ENCODE results near the gene CCDC24.

Gene CCDC24

DNA sequence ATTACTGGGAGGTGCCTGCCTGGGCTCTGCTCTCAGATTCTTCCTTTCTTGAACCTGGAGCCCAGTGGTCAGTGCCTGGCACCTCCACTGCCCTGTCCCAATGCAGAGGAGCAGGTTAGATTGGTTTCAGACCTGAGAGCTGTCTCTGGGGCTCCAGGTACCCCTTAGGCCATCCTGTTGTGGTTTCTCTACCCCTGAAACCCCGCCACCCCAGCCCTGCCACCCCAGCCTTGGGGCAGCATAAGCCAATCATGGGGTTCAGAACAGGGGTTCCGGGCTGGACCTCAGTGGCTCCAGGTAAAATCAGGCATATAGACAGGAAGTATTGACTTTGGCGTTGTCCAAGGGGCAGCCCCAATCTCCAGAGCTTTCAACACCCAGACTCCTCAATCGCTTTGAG is 43.0 kb downstream of the CCDC24 start:
- Histone ChIP-seq H3K27ac (ENCODE audit: low read depth, low read length, poor library complexity, severe bottlenecking) (no peak overlapping the region), H3K79me2 (ENCODE audit: insufficient read depth, low read length) (no peaks in the 10 kb centered on the region), H4K20me1 (ENCODE audit: insufficient read depth, low read length) (no peaks in the 10 kb centered on the region), H3K9ac (ENCODE audit: low read length) (no peak overlapping the region), H3K9me2 (ENCODE audit: low read depth, low read length) (no peaks in the 10 kb centered on the region), H3K36me3 (ENCODE audit: insufficient read depth, low read length) (no peaks in the 10 kb centered on the region), H2AFZ (ENCODE audit: low read length) (no peak overlapping the region), H3K4me2 (ENCODE audit: low read length) (no peak overlapping the region), H3K4me3 (ENCODE audit: low read depth, low read length, poor library complexity, severe bottlenecking) (no peak overlapping the region), H3K4me1 (ENCODE audit: insufficient read depth, low read length, severe bottlenecking) (peaks cover 11% of the 10 kb centered on the region), H3K9me3 (ENCODE audit: low read length) (no peaks in the 10 kb centered on the region), H3F3A (ENCODE audit: insufficient read depth, low read length) (no peaks in the 10 kb centered on the region), H3K27me3 (ENCODE audit: insufficient read depth, low read length) (no peaks in the 10 kb centered on the region)
- TF ChIP-seq EZH2 (IDR thresholded peaks at IDR 0.05; ENCODE audit: borderline replicate concordance, low read length) (no peak), CTCF (IDR thresholded peaks at IDR 0.05; ENCODE audit: low read length) (no peak)

GRCh38 chr1:44034976-44035716 is 43.7 kb downstream of the CCDC24 start:
- no peaks in the 10 kb centered on the region for H3F3A ChIP-seq (ENCODE audit: insufficient read depth, low read length)
- no peaks in the 10 kb centered on the region for H3K36me3 ChIP-seq (ENCODE audit: insufficient read depth, low read length)
- H2AFZ ChIP-seq (ENCODE audit: low read length): no peak overlapping the region
- H3K79me2 ChIP-seq (ENCODE audit: insufficient read depth, low read length): no peaks in the 10 kb centered on the region
- no peaks in the 10 kb centered on the region for H4K20me1 ChIP-seq (ENCODE audit: insufficient read depth, low read length)
- no peaks in the 10 kb centered on the region for H3K9me2 ChIP-seq (ENCODE audit: low read depth, low read length)
- H3K27me3 ChIP-seq (ENCODE audit: insufficient read depth, low read length): no peaks in the 10 kb centered on the region
- H3K4me3 ChIP-seq (ENCODE audit: low read depth, low read length, poor library complexity, severe bottlenecking): no peak overlapping the region
- no peak overlapping the region for H3K4me2 ChIP-seq (ENCODE audit: low read length)
- TF ChIP-seq CTCF (IDR thresholded peaks at IDR 0.05; ENCODE audit: low read length): no peak
- TF ChIP-seq EZH2 (IDR thresholded peaks at IDR 0.05; ENCODE audit: borderline replicate concordance, low read length): no peak
- H3K4me1 ChIP-seq (ENCODE audit: insufficient read depth, low read length, severe bottlenecking): peaks cover 8% of the 10 kb centered on the region
- H3K27ac ChIP-seq (ENCODE audit: low read depth, low read length, poor library complexity, severe bottlenecking): no peak overlapping the region
- H3K9ac ChIP-seq (ENCODE audit: low read length): no peak overlapping the region
- H3K9me3 ChIP-seq (ENCODE audit: low read length): no peaks in the 10 kb centered on the region

DNA sequence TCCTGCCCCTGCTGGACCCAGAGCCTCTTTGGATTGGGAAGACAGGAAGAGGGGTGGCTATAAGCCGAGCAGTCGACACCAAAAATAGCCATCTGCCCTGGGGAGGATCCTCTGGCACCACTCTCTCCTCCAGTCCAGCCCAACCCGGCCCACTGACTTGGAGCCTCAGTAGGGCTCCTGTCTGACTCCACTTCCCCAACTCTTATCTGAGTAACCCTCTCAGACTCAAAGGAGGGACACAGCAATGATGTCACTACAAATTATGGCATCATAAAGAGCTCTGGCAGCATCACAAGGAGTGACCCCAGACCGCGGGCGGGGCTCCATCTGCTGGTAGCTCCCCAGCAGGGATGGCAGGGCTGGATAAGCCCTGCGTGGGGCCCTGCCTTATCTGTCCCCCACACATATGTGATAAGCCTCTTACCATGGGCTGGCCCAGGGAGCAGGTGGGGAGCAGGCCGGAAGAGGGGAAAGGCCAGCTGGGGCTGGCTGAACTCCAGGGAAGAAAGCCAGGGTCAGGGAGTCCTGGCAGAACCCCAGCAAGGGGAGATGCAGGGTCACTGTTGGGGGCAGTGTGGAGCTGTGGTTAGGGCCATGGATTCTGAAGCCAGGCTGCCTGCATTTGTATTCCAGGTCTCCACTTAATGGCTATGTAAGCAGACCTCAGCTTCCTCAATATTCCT is 44.5 kb downstream of the CCDC24 start:
- H3K27ac ChIP-seq (ENCODE audit: low read depth, low read length, poor library complexity, severe bottlenecking): no peak overlapping the region
- no peaks in the 10 kb centered on the region for H3K36me3 ChIP-seq (ENCODE audit: insufficient read depth, low read length)
- no peaks in the 10 kb centered on the region for H3K9me3 ChIP-seq (ENCODE audit: low read length)
- TF ChIP-seq CTCF (IDR thresholded peaks at IDR 0.05; ENCODE audit: low read length) (no peak), EZH2 (IDR thresholded peaks at IDR 0.05; ENCODE audit: borderline replicate concordance, low read length) (no peak)
- no peak overlapping the region for H3K9ac ChIP-seq (ENCODE audit: low read length)
- H3K27me3 ChIP-seq (ENCODE audit: insufficient read depth, low read length): no peaks in the 10 kb centered on the region
- H3K79me2 ChIP-seq (ENCODE audit: insufficient read depth, low read length): no peaks in the 10 kb centered on the region
- H3K4me1 ChIP-seq (ENCODE audit: insufficient read depth, low read length, severe bottlenecking): peaks cover 6% of the 10 kb centered on the region
- H3K4me2 ChIP-seq (ENCODE audit: low read length): no peak overlapping the region
- H3K9me2 ChIP-seq (ENCODE audit: low read depth, low read length): no peaks in the 10 kb centered on the region
- H2AFZ ChIP-seq (ENCODE audit: low read length): no peak overlapping the region
- H3F3A ChIP-seq (ENCODE audit: insufficient read depth, low read length): no peaks in the 10 kb centered on the region
- no peak overlapping the region for H3K4me3 ChIP-seq (ENCODE audit: low read depth, low read length, poor library complexity, severe bottlenecking)
- no peaks in the 10 kb centered on the region for H4K20me1 ChIP-seq (ENCODE audit: insufficient read depth, low read length)
